ENCODE results near the gene ST8SIA4.

ST8SIA4 gene

GRCh38 chr5:100832252-100833230 is 70.5 kb downstream of the ST8SIA4 start:
- DNase-seq (ENCODE audit: low spot score): no peak

GRCh38 chr5:100828898-100829356 is 74.2 kb downstream of the ST8SIA4 start:
- no peak for DNase-seq (ENCODE audit: low spot score)

DNA sequence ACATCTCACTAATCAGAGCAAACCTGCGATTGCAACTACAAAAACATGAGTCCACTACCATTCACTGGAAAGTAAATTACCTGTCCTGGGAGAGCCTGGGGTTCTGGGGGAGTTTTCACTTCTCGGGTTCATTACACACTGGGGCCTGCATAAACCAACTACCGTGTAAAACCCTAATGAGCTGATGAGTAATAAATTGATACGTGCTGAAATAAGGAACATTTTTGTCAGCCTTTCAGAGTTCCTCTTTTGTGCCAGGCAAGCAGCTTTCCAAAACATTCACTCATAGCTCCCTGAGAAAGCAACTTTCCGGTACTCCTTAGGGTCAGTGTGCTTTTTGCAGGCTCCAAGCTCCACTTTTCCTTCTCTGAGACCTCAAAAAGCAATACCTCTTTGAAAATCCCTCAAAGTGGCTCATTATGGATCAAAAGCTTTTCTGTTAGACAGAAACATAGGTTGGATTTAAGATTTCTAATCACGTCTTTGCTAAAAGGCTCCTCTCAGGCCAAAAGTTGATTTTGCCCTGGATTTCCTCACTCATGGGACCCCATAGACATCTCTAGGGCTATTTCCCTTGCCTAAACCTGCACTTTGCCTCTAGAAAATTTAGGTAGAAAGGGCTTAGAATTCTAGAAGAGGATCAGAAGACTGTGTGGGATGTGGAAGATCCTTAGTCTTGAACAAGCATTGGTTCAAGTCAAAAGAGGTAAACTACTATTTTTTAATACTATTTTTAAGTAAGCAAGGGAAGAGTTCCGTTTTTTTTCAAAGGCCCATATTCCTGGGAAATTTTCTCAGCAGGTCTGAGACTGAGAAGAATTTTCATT is 74.8 kb downstream of the ST8SIA4 start:
- DNase-seq (ENCODE audit: low spot score): no peak

DNA sequence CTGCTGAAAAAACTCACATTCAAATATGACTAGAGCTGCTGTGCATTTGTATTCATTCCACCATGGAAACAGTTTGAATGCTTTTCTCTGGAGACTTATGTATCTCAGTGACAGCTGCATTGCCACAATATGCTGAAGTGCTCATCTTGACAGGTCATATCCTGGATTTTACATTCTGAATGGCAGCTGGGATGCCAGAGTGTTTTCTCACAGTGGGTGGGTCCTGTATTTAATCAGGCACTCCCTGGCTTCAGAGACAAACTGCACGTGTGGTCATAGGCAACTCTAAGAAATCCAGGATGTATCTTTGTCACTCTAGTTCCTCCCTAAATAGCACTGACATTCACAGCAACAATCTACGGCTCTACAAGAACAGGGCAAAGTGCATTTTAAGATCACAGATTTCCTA is 75.6 kb downstream of the ST8SIA4 start:
- no peak for DNase-seq (ENCODE audit: low spot score)

DNA sequence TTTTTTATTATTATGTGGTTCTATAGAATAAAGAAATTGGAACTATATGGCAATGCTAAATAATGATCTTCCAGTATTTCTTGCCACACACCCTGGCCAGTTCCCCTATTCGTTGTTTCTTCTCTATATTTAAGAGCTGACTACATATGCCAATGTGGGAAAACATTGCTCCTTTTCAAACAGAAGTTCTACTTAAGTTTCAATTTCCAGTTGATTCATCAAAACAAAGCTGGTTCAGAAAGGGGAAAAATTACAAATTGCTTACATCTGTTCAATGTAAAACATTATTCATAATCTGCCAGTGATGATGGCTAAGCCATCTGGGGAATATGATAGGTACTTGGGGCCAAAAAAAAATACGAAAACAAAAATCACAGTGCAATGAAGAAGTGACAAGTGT is 76.9 kb downstream of the ST8SIA4 start:
- no peak for DNase-seq (ENCODE audit: low spot score)

DNA sequence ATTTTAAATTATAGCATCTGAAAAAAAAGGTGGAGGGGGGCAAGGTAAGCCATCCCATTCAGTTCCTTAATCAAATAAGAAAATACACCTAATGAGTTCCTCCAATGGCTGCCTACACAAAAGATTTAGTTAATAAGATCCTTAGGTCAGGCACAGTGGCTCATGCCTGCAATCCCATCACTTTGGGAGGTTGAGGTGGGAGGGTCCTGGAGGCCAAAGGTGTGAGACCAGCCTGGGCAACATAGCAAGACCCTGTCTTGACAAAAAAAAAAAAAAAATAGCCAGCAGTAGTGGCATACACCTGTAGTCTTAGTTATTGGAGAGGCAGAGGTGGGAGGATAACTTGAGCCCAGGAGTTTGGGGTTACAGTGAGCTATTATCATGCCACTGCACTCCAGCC is 78.4 kb downstream of the ST8SIA4 start:
- DNase-seq (ENCODE audit: low spot score): no peak

- DNase-seq (ENCODE audit: low spot score): no peak
Observed at GRCh38 chr5:100823812-100824211, 79.3 kb downstream of the ST8SIA4 start.

GRCh38 chr5:100821751-100822150 is 81.3 kb downstream of the ST8SIA4 start:
- DNase-seq (ENCODE audit: low spot score): no peak

DNA sequence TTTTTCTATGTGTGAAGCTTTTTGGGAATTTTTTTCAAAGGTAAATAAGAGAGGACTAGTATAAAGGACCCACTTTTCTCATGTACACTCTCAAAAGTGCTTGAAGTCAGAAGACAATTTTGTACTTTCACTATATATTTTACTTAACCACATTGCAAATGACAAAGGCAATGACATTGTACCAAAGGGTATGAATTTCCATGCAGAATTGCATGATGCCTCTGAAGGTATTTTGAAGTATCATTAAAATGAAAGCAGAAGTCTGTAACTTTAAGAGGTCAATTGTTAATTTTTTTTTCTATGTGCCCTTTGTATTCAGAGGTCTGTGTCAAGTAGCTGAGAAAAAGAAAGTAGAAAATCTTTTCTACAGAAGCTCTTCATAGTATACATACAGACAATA is 84.7 kb downstream of the ST8SIA4 start:
- no peak for DNase-seq (ENCODE audit: low spot score)

DNA sequence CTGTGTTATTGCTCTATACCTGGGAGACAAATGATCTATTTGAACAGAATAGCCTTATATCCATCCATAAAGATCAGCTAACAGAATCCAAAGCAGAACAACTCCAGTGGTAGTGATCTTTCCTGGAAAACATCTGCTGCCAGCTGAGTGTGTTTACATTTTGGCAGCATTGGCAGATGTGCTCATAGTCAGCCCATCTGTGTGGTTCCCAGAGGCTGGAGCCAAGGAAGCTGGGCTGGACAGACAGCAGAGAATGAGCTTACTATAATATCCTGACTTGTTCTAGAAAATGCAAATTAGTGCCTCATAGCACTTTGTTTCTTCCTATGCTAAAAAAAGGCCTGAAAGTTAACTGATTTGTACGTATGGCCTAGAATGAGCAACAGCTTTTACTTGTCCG is 99.7 kb downstream of the ST8SIA4 start:
- no peak for DNase-seq (ENCODE audit: low spot score)

DNA sequence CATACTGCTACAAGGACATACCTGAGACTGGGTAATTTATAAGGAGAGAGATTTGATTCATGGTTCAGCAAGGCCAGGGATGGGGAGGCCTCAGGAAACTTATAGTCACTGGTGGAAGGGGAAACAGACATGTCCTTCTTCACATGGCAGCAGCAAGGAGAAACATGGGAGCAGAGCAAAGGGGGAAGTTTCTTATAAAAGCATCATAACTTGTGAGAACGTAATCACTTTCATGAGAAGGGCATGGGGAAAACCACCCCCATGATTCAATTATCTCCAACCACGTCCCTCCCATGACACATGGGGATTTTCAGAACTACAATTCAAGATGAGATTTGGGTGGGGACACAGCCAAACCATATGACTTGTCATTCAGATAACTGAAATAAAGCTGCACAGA is 100.9 kb downstream of the ST8SIA4 start:
- DNase-seq (ENCODE audit: low spot score): no peak

DNA sequence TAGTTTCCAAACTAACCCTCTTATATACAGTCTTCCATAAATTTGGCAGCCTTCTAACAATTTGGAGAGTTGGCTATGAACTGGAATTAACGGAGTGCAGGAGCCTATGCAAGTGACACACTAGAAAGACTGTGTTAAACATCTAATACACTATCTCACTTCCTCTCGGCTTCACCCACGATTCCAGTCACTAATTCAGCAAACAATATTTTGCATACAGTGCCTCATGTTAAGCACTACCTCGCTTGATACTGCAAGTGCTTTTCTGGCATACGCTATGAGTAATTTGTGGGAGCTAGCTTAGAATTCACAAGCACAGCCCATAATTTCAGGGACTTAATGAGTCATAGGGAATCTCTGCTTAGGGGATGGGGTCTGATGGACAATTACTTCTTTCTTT is 102.5 kb downstream of the ST8SIA4 start:
- no peak for DNase-seq (ENCODE audit: low spot score)

GRCh38 chr5:100799166-100799565 is 103.9 kb downstream of the ST8SIA4 start:
- DNase-seq (ENCODE audit: low spot score): no peak

DNA sequence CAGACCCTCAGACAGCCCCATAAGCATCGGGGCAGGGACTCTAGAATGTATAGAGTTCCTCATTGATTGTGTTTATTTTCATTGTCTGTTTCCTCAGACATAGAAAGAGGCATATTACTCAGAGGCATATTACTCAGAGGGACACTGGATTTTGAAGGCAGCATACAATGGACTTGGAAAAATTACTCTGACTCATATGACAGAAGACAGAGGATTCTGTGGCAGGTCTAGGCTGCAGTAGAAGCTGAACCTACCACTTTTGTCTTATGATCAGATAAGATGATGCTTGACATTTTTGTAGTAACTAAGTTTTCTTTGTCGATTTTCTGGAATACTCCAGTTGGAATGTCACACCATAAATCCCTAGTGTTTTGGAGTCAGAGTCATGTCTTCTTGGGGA is 105.2 kb downstream of the ST8SIA4 start:
- DNase-seq (ENCODE audit: low spot score): no peak

- DNase-seq (ENCODE audit: low spot score): no peak
Observed at GRCh38 chr5:100796851-100797250, 106.2 kb downstream of the ST8SIA4 start.

DNA sequence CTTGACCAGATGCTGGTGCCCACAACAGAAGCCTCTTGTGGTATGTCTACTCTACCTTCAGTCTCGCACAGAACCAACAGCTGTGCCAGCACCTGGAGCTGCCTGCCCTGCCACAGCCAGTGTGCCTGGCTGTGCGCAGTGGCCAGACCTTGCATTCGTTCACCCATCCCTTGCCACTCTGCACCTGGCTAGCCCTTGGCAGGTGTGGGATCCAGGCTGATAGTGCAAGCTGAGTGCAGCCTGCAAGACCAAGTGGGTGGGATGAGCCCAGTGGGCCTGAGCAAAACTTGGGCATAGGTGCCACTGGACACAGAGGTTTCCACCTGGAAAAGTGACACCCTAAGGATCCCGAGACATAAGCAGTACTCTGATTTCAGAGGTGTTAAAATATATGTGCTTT is 108.2 kb downstream of the ST8SIA4 start:
- no peak for DNase-seq (ENCODE audit: low spot score)

- DNase-seq (ENCODE audit: low spot score): no peak
Observed at GRCh38 chr5:100794218-100794617, 108.9 kb downstream of the ST8SIA4 start.

DNA sequence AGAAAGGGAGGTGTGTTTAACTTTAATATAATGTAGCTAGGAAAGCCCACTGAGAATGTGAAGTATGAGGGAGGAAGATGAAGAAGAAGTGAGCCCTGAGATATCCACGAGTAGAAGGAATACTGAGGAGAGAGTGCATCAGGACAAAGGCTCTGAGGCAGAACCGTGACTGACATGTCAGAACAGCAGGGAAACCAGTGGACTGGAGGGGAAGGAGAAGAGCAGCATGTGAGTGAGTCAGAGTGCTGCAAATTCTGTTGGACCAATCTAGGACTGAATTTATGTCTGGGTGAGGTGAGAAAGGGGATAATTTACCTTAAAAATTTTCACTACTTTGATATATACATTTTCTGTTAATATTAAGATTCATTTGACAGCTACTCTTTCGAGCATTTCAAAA is 110.3 kb downstream of the ST8SIA4 start:
- DNase-seq (ENCODE audit: low spot score): no peak

DNA sequence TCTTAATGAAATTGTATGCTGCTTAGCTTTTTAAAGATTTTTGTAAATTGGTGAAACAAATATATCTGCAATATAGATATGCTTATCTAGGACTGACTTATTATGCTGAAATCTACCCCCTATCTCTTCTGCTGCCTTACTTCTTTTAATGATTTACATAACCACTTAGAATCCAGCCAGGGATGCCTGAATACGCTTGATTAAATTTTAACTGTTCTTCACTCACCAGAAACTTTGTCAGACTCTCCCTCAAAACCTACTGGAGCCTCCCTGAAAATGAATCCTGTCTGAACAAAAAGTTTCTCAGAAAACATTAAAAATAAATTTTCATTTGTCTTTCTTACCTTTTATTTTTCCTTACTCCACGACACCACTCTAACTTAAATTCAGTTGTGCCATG is 111.7 kb downstream of the ST8SIA4 start:
- DNase-seq (ENCODE audit: low spot score): no peak

GRCh38 chr5:100790951-100791350 is 112.1 kb downstream of the ST8SIA4 start:
- DNase-seq (ENCODE audit: low spot score): no peak

- DNase-seq (ENCODE audit: low spot score): no peak
Observed at GRCh38 chr5:100790170-100790665, 112.9 kb downstream of the ST8SIA4 start.

- no peak for DNase-seq (ENCODE audit: low spot score)
Observed at GRCh38 chr5:100789694-100790093, 113.4 kb downstream of the ST8SIA4 start.

GRCh38 chr5:100788417-100788816 is 114.7 kb downstream of the ST8SIA4 start:
- DNase-seq (ENCODE audit: low spot score): no peak

Measured in AG20443 (cell line).